HepG2 (cell line): Measurements from ENCODE around the gene RNF123. TPM values are rescaled to one million over a fixed set of nuclear protein-coding genes. Genes with fewer than 3 reads are reported as not detected.

Experiments used
- ELF1 ChIP-seq: sonication (generic); formaldehyde crosslinking; IDR thresholded peaks from 2 replicates; pipeline ENCODE4 v1.4.0; 2020; ENCODE audit warnings: missing genetic modification reagents
- ELF3 ChIP-seq: IDR thresholded peaks from 2 replicates; pipeline ENCODE4 v1.6.1; 2016; ENCODE audit warnings: missing genetic modification reagents, missing compliant biosample characterization
- EP300 ChIP-seq, 3 experiments: sonication (generic) in 1 of 3; formaldehyde crosslinking in 1 of 3; IDR thresholded peaks; 2 replicates each; pipeline versions ENCODE4 v1.5.1 to v1.6.1; 2011 to 2020; ENCODE audit warnings: low read depth in 2 of 3, low read length in 2 of 3, borderline replicate concordance in 1 of 3, improper control_type of control experiment in 1 of 3, mild to moderate bottlenecking in 1 of 3, missing genetic modification reagents in 1 of 3, moderate library complexity in 1 of 3
- MED1 ChIP-seq: sonication (generic); formaldehyde crosslinking; IDR thresholded peaks from 2 replicates; pipeline ENCODE4 v1.4.0; 2020; ENCODE audit warnings: missing genetic modification reagents
- MLLT10 ChIP-seq: sonication (generic); formaldehyde crosslinking; IDR thresholded peaks from 2 replicates; pipeline ENCODE4 v1.4.0; 2020; ENCODE audit warnings: missing genetic modification reagents
- POLR2A ChIP-seq, 2 experiments: IDR thresholded peaks; 2 replicates each; pipeline ENCODE4 v1.6.1; 2011; ENCODE audit warnings: low read depth in 2 of 2, low read length in 2 of 2, mild to moderate bottlenecking in 1 of 2, moderate library complexity in 1 of 2; ENCODE audit not compliant: insufficient read depth in 1 of 2
- STAT6 ChIP-seq: sonication (generic); formaldehyde crosslinking; IDR thresholded peaks from 2 replicates; pipeline ENCODE4 v1.4.0; 2020; ENCODE audit warnings: missing genetic modification reagents, mild to moderate bottlenecking, borderline replicate concordance
- TBX2 ChIP-seq: sonication (generic); formaldehyde crosslinking; IDR thresholded peaks from 2 replicates; pipeline ENCODE4 v1.5.0; 2020; ENCODE audit warnings: missing genetic modification reagents, mild to moderate bottlenecking, borderline replicate concordance
- ZBTB3 ChIP-seq: sonication (generic); formaldehyde crosslinking; IDR thresholded peaks from 2 replicates; pipeline ENCODE4 v1.4.0; 2020; ENCODE audit warnings: low read depth, mild to moderate bottlenecking, moderate library complexity, missing genetic modification reagents, borderline replicate concordance
- ZBTB7A ChIP-seq: sonication (generic); formaldehyde crosslinking; IDR thresholded peaks from 2 replicates; pipeline ENCODE4 v1.8.0; 2022; ENCODE audit warnings: mild to moderate bottlenecking, missing genetic modification reagents
- ZGPAT ChIP-seq: IDR thresholded peaks from 2 replicates; pipeline ENCODE4 v1.6.1; 2016; ENCODE audit warnings: mild to moderate bottlenecking
- ZMYM2 ChIP-seq: sonication (generic); formaldehyde crosslinking; IDR thresholded peaks from 2 replicates; pipeline ENCODE4 v1.8.0; 2022; ENCODE audit warnings: mild to moderate bottlenecking, missing genetic modification reagents
- ZNF3 ChIP-seq: IDR thresholded peaks from 2 replicates; pipeline ENCODE4 v1.7.0; 2017; ENCODE audit warnings: inconsistent platforms
- polyA plus RNA-seq, 8 experiments: library from polyadenylated mRNA; depleted of rRNA in 3 of 8; stranded (reverse) in 7 of 8; unstranded in 1 of 8; fragments of >200 nt; fragmentation: Illumina TruSeq in 4 of 8; extraction: Trizol in 4 of 8; gene quantifications; 2 replicates each; pipeline versions ENCODE4 v1.2.1 to v1.2.3, GENCODE V29; 2011 to 2016; ENCODE audit warnings: low read depth in 4 of 8, missing spikeins in 1 of 8, mixed read lengths in 1 of 8; ENCODE audit not compliant: insufficient read depth in 1 of 8
- total RNA-seq, 5 experiments: library from RNA; depleted of rRNA; stranded (reverse); fragments of >200 nt; fragmentation: Illumina TruSeq; extraction: Trizol; gene quantifications; 2 replicates each; pipeline ENCODE4 v1.2.3, GENCODE V29; 2016; ENCODE audit warnings: low read depth in 1 of 5
- TF ChIP-seq, protein P1 (sequence below): sonication (generic); formaldehyde crosslinking; IDR thresholded peaks from 2 replicates; pipeline ENCODE4 v1.4.0; 2020; ENCODE audit warnings: missing genetic modification reagents, borderline replicate concordance
- TF ChIP-seq, protein P2 (sequence below): sonication (generic); formaldehyde crosslinking; IDR thresholded peaks from 2 replicates; pipeline ENCODE4 v1.8.0; 2023; ENCODE audit warnings: mild to moderate bottlenecking, missing genetic modification reagents
- TF ChIP-seq, protein P3 (sequence below): IDR thresholded peaks from 2 replicates; pipeline ENCODE4 v1.6.1; 2018; ENCODE audit warnings: missing genetic modification reagents, mild to moderate bottlenecking, missing compliant biosample characterization
- TF ChIP-seq, protein P4 (sequence below): sonication (generic); formaldehyde crosslinking; IDR thresholded peaks from 2 replicates; pipeline ENCODE4 v1.5.0; 2020; ENCODE audit warnings: mild to moderate bottlenecking, missing genetic modification reagents, moderate library complexity

Gene RNF123
- total and polyA plus RNA-seq, 2 of the 13 experiments (the other 11 are each of a cell fraction or from before 2014, with no cell fraction given) = 29.9 to 82.2 TPM

GRCh38 chr3:49668414-49668797 lies 21.0 kb upstream of the RNF123 start (continued):
- TF ChIP-seq, protein P1, sequence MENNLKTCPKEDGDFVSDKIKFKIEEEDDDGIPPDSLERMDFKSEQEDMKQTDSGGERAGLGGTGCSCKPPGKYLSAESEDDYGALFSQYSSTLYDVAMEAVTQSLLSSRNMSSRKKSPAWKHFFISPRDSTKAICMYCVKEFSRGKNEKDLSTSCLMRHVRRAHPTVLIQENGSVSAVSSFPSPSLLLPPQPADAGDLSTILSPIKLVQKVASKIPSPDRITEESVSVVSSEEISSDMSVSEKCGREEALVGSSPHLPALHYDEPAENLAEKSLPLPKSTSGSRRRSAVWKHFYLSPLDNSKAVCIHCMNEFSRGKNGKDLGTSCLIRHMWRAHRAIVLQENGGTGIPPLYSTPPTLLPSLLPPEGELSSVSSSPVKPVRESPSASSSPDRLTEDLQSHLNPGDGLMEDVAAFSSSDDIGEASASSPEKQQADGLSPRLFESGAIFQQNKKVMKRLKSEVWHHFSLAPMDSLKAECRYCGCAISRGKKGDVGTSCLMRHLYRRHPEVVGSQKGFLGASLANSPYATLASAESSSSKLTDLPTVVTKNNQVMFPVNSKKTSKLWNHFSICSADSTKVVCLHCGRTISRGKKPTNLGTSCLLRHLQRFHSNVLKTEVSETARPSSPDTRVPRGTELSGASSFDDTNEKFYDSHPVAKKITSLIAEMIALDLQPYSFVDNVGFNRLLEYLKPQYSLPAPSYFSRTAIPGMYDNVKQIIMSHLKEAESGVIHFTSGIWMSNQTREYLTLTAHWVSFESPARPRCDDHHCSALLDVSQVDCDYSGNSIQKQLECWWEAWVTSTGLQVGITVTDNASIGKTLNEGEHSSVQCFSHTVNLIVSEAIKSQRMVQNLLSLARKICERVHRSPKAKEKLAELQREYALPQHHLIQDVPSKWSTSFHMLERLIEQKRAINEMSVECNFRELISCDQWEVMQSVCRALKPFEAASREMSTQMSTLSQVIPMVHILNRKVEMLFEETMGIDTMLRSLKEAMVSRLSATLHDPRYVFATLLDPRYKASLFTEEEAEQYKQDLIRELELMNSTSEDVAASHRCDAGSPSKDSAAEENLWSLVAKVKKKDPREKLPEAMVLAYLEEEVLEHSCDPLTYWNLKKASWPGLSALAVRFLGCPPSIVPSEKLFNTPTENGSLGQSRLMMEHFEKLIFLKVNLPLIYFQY (CRISPR knock-in tag) = peak; percentile 49; the same call in 1 of the 2 replicates
- TF ChIP-seq MLLT10 (CRISPR knock-in tag) (no peak), ZBTB3 (CRISPR knock-in tag) (no peak), ELF1 (CRISPR knock-in tag) (0 out of 2 replicates have a peak, but pooled peaks have one; percentile 39), POLR2A (IDR thresholded peaks at IDR 0.05; ENCODE audit: insufficient read depth in 1 of 2, low read depth in 2 of 2, low read length in 2 of 2) (no peak), ZGPAT (CRISPR knock-in tag) (peak; percentile 78), EP300 (IDR thresholded peaks at IDR 0.05; ENCODE audit: low read depth in 2 of 2, low read length in 2 of 2) (peak in 1 of 2 experiments; percentile 74; a peak in 2 of 4 replicates), EP300 (CRISPR knock-in tag; IDR thresholded peaks at IDR 0.05; ENCODE audit: borderline replicate concordance) (peak; percentile 51; the same call in 1 of the 2 replicates), ELF3 (peak; percentile 79), ZBTB7A (CRISPR knock-in tag) (no peak; the same call in 1 of the 2 replicates), ZNF3 (CRISPR knock-in tag) (no peak), STAT6 (CRISPR knock-in tag) (no peak), TBX2 (CRISPR knock-in tag) (peak; percentile 76), ZMYM2 (CRISPR knock-in tag) (no peak), MED1 (CRISPR knock-in tag) (peak; percentile 83)
- TF ChIP-seq, protein P2, sequence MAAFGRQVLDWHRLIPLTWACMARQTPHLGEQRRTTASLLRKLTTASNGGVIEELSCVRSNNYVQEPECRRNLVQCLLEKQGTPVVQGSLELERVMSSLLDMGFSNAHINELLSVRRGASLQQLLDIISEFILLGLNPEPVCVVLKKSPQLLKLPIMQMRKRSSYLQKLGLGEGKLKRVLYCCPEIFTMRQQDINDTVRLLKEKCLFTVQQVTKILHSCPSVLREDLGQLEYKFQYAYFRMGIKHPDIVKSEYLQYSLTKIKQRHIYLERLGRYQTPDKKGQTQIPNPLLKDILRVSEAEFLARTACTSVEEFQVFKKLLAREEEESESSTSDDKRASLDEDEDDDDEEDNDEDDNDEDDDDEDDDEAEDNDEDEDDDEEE (CRISPR knock-in tag) = no peak
- TF ChIP-seq, protein P3, sequence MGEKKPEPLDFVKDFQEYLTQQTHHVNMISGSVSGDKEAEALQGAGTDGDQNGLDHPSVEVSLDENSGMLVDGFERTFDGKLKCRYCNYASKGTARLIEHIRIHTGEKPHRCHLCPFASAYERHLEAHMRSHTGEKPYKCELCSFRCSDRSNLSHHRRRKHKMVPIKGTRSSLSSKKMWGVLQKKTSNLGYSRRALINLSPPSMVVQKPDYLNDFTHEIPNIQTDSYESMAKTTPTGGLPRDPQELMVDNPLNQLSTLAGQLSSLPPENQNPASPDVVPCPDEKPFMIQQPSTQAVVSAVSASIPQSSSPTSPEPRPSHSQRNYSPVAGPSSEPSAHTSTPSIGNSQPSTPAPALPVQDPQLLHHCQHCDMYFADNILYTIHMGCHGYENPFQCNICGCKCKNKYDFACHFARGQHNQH = peak; percentile 78; the same call in 1 of the 2 replicates
- TF ChIP-seq, protein P4, sequence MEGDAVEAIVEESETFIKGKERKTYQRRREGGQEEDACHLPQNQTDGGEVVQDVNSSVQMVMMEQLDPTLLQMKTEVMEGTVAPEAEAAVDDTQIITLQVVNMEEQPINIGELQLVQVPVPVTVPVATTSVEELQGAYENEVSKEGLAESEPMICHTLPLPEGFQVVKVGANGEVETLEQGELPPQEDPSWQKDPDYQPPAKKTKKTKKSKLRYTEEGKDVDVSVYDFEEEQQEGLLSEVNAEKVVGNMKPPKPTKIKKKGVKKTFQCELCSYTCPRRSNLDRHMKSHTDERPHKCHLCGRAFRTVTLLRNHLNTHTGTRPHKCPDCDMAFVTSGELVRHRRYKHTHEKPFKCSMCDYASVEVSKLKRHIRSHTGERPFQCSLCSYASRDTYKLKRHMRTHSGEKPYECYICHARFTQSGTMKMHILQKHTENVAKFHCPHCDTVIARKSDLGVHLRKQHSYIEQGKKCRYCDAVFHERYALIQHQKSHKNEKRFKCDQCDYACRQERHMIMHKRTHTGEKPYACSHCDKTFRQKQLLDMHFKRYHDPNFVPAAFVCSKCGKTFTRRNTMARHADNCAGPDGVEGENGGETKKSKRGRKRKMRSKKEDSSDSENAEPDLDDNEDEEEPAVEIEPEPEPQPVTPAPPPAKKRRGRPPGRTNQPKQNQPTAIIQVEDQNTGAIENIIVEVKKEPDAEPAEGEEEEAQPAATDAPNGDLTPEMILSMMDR = peak; percentile 82
